GM12878 (cell line): Measurements from ENCODE around the gene ZC4H2. TPM values are rescaled to one million over a fixed set of nuclear protein-coding genes. Genes with fewer than 3 reads are reported as not detected.

ENCODE experiments used
- ATAC-seq: fragments of 200-7000 bp; cut with Tn5 transposase; 3 replicates; pipeline ENCODE4 v1.9.1; 2020; ENCODE audit warnings: mild to moderate bottlenecking, moderate library complexity
- BruUV-seq: library from RNA; stranded (reverse); fragments of 400-500 nt; replicated peaks from 2 replicates; lab custom pipeline; 2021; lab: Mats Ljungman, UMichigan
- CTCF ChIA-PET: fragments of 300-600 bp; sonication (Branson Sonifier 250); formaldehyde crosslinking; extraction: SDS; loops from one replicate; lab custom pipeline; 2021; ENCODE audit warnings: inconsistent platforms; lab: Yijun Ruan, JAX
- POLR2A ChIA-PET: fragments of 350-600 bp; formaldehyde crosslinking; extraction: SDS; loops from one replicate; lab custom pipeline; 2021; ENCODE audit warnings: inconsistent platforms; lab: Charles Lee
- RAD21 ChIA-PET: fragments of 300-600 bp; sonication (Branson Sonifier 250); formaldehyde crosslinking; loops from one replicate; lab custom pipeline; 2023; ENCODE audit warnings: antibody characterized with exemption; ENCODE audit not compliant: unreplicated experiment; lab: Charles Lee
- SMC1A ChIA-PET: fragments of 300-600 bp; sonication (Branson Sonifier 250); formaldehyde crosslinking; loops from one replicate; lab custom pipeline; 2023; ENCODE audit not compliant: unreplicated experiment, uncharacterized antibody; lab: Charles Lee
- DNase-seq: peaks from one replicate; pipeline ENCODE4 v3.0.0-alpha.2; 2011; ENCODE audit warnings: low read depth, low spot score
- FAIRE-seq: peaks from 3 replicates; lab custom pipeline; 2011; peaks lifted over from hg19 to GRCh38; lab: Jason Lieb, UNC
- H2AFZ ChIP-seq: 2 replicates; pipeline ENCODE4 v1.6.0; 2011; ENCODE audit warnings: low read depth, low read length, control low read depth; ENCODE audit not compliant: control insufficient read depth
- H3K27ac ChIP-seq: 2 replicates; pipeline ENCODE4 v1.5.1; 2011; ENCODE audit warnings: control low read depth; ENCODE audit not compliant: control insufficient read depth, insufficient read depth
- H3K27me3 ChIP-seq, 2 experiments: replicated peaks in 1 of 2; 2 replicates each; pipeline versions ENCODE4 v1.6.0 to v1.6.1; 2011; ENCODE audit warnings: low read length in 1 of 2; ENCODE audit not compliant: control insufficient read depth in 2 of 2, insufficient read depth in 2 of 2
- H3K36me3 ChIP-seq, 2 experiments: 2 replicates each; pipeline ENCODE4 v1.5.1; 2011; ENCODE audit warnings: low read length in 1 of 2; ENCODE audit not compliant: control insufficient read depth in 2 of 2, insufficient read depth in 2 of 2
- H3K4me1 ChIP-seq: 2 replicates; pipeline ENCODE4 v1.6.1; 2011; ENCODE audit warnings: mild to moderate bottlenecking, low read length, moderate library complexity, mixed read lengths; ENCODE audit not compliant: control insufficient read depth, insufficient read depth
- H3K4me2 ChIP-seq: 2 replicates; pipeline ENCODE4 v1.6.0; 2011; ENCODE audit warnings: control low read depth; ENCODE audit not compliant: control insufficient read depth, insufficient read depth
- H3K4me3 ChIP-seq: fragments of 200-600 bp; sonication (generic); 2 replicates; pipeline ENCODE4 v1.5.1; 2016
- H3K79me2 ChIP-seq: 2 replicates; pipeline ENCODE4 v1.6.0; 2011; ENCODE audit warnings: low read length; ENCODE audit not compliant: control insufficient read depth, insufficient read depth
- H3K9ac ChIP-seq: 2 replicates; pipeline ENCODE4 v1.8.0; 2011; ENCODE audit warnings: low read length, control low read depth, mixed read lengths; ENCODE audit not compliant: control insufficient read depth, insufficient read depth
- H3K9me3 ChIP-seq: replicated peaks from 3 replicates; pipeline ENCODE4 v1.5.1; 2011; ENCODE audit warnings: mild to moderate bottlenecking, low read length; ENCODE audit not compliant: control insufficient read depth, insufficient read depth
- H4K20me1 ChIP-seq: 2 replicates; pipeline ENCODE4 v1.6.0; 2011; ENCODE audit not compliant: control insufficient read depth, insufficient read depth
- BCLAF1 ChIP-seq: fragments of 450-650 bp; IDR thresholded peaks from 2 replicates; pipeline ENCODE4 v1.6.1; 2017; ENCODE audit warnings: antibody characterized with exemption, mild to moderate bottlenecking, moderate library complexity
- BMI1 ChIP-seq: fragments of 450-650 bp; IDR thresholded peaks from 2 replicates; pipeline ENCODE4 v1.6.1; 2016; ENCODE audit warnings: mild to moderate bottlenecking, moderate library complexity, borderline replicate concordance
- CHD1 ChIP-seq: IDR thresholded peaks from 2 replicates; pipeline ENCODE4 v1.6.1; 2012; ENCODE audit warnings: low read depth, low read length, improper control_type of control experiment
- CHD4 ChIP-seq: fragments of 200-600 bp; sonication (generic); IDR thresholded peaks from 2 replicates; pipeline ENCODE4 v1.6.1; 2016; ENCODE audit warnings: mild to moderate bottlenecking
- CTCF ChIP-seq, 3 experiments: IDR thresholded peaks in 2 of 3; conservative IDR thresholded peaks in 1 of 3; 2 replicates each; pipeline ENCODE4 v1.5.1; 2011; ENCODE audit warnings: low read depth in 3 of 3, low read length in 3 of 3, mild to moderate bottlenecking in 3 of 3, control low read depth in 2 of 3, moderate library complexity in 2 of 3, inconsistent platforms in 1 of 3, mixed read lengths in 1 of 3; ENCODE audit not compliant: control insufficient read depth in 2 of 3, insufficient read depth in 1 of 3; ENCODE audit errors: extremely low read depth in 1 of 3
- EP300 ChIP-seq, 2 experiments: fragments of 150-350 bp in 1 of 2; IDR thresholded peaks; 2 replicates each; pipeline ENCODE4 v1.6.1; 2011 to 2012; ENCODE audit warnings: low read depth in 2 of 2, low read length in 2 of 2, borderline replicate concordance in 1 of 2, improper control_type of control experiment in 1 of 2, inconsistent platforms in 1 of 2; ENCODE audit not compliant: control insufficient read depth in 1 of 2
- NFYA ChIP-seq: IDR thresholded peaks from 2 replicates; pipeline ENCODE4 v1.6.1; 2011; ENCODE audit warnings: low read depth, mild to moderate bottlenecking, low read length, improper control_type of control experiment, borderline replicate concordance
- PKNOX1 ChIP-seq: fragments of 450-650 bp; IDR thresholded peaks from 2 replicates; pipeline ENCODE4 v1.6.1; 2016; ENCODE audit warnings: mild to moderate bottlenecking
- SMC3 ChIP-seq: IDR thresholded peaks from 2 replicates; pipeline ENCODE4 v1.6.1; 2011; ENCODE audit warnings: low read length, improper control_type of control experiment, borderline replicate concordance
- ZBED1 ChIP-seq: IDR thresholded peaks from 2 replicates; pipeline ENCODE4 v1.6.1; 2016; ENCODE audit warnings: borderline replicate concordance
- WGBS: methylation state at CpG from one replicate; pipeline ENCODE4 v1.1.6; 2016; ENCODE audit warnings: low lambda C conversion rate; ENCODE audit not compliant: insufficient replicate concordance, insufficient coverage; ENCODE audit errors: missing lambda C conversion rate; 5-methylcytosine and 5-hydroxymethylcytosine counted together
- in situ Hi-C: fragments of 300-500 bp; cut with MboI; formaldehyde crosslinking; loops from 9 replicates; pipeline ENCODE4 v1.14.3; 2018; ENCODE audit warnings: mixed read lengths
- intact Hi-C: fragments of 100-400 bp; cut with micrococcal nuclease; formaldehyde crosslinking; loops from one replicate; pipeline ENCODE4 v1.14.2; 2022; ENCODE audit not compliant: unreplicated experiment
- polyA plus RNA-seq, 11 experiments: library from polyadenylated mRNA; depleted of rRNA in 4 of 11; unstranded in 6 of 11; stranded (reverse) in 5 of 11; fragments of >200 nt; fragmentation: Nextera tagmentation in 4 of 11; fragmentation: Illumina TruSeq in 1 of 11; extraction: Ambion mirVana in 4 of 11; extraction: Trizol in 1 of 11; gene quantifications; 1 replicate in 1 of 11; 2 replicates in 10 of 11; pipeline versions ENCODE4 v1.2.1 to v1.2.3, GENCODE V29; 2011 to 2016; ENCODE audit warnings: inconsistent platforms in 2 of 11, missing spikeins in 2 of 11, low read depth in 1 of 11
- total RNA-seq, 4 experiments: library from RNA; depleted of rRNA in 3 of 4; stranded (reverse); fragments of >200 nt in 3 of 4; fragmentation: Illumina TruSeq in 1 of 4; extraction: Trizol in 1 of 4; gene quantifications; 2 replicates each; pipeline versions ENCODE4 v1.2.1 to v1.2.3, GENCODE V29; 2013 to 2021

The ZC4H2 gene
- total and polyA plus RNA-seq, 10 of the 15 experiments (the other 5 are each of a cell fraction or from before 2014, with no cell fraction given): 0.27 to 1.8 (median 0.67) TPM

- TF ChIP-seq EP300 (IDR thresholded peaks at IDR 0.05; ENCODE audit: borderline replicate concordance in 1 of 2, control insufficient read depth in 1 of 2, low read depth in 2 of 2, low read length in 2 of 2) (no peak), BCLAF1 (no peak), SMC3 (no peak), CTCF (IDR thresholded peaks at IDR 0.05 in 2 of 3, conservative IDR thresholded peaks at IDR 0.05 in 1 of 3; ENCODE audit: control insufficient read depth in 2 of 3, extremely low read depth in 1 of 3, insufficient read depth in 1 of 3, low read depth in 3 of 3, low read length in 3 of 3) (no peak), CHD4 (no peak), BMI1 (no peak), NFYA (no peak), CHD1 (no peak), PKNOX1 (no peak), ZBED1 (no peak)
- no peak overlapping the region for H3K27ac ChIP-seq
- no TSS peak for BruUV-seq
- SMC1A ChIA-PET: no interaction called here
- in situ Hi-C loops (loop anchor here (25.0 kb wide), 1 partner anchor 430 kb away; no protein-coding TSS in a partner anchor), intact Hi-C loops (no loop called here)
- no peaks in the 10 kb centered on the region for H3K9me3 ChIP-seq
- 0% methylated on average over 1 of the region's 1 CpG for WGBS
- H3K4me1 ChIP-seq: no peaks in the 10 kb centered on the region
- H3K79me2 ChIP-seq: no peaks in the 10 kb centered on the region
- no peak overlapping the region for H3K4me3 ChIP-seq
- H4K20me1 ChIP-seq: no peaks in the 10 kb centered on the region
- H3K27me3 ChIP-seq: no peaks in the 10 kb centered on the region
- FAIRE-seq (no peak), DNase-seq (no peak), ATAC-seq (no peak)
- CTCF ChIA-PET: no interaction called here
- H3K4me2 ChIP-seq: no peak overlapping the region
- RAD21 ChIA-PET: no interaction called here
- H3K9ac ChIP-seq: no peak overlapping the region
- H3K36me3 ChIP-seq: no peaks in the 10 kb centered on the region
- POLR2A ChIA-PET: no interaction called here
- no peak overlapping the region for H2AFZ ChIP-seq
These were observed 41.2 kb upstream of the ZC4H2 start for GRCh38 chrX:65017451-65017850.
